D341Med (cell line): ENCODE results near the gene DNM3.

Source experiments
- DNase-seq: peaks from one replicate; pipeline ENCODE4 v3.0.0; 2012; ENCODE audit warnings: low spot score

DNM3 gene

GRCh38 chr1:172140591-172140990 lies 299.3 kb downstream of the DNM3 start:
- DNase-seq, result no peak

- no peak for DNase-seq
Observed at GRCh38 chr1:172141341-172141881, 300.1 kb downstream of the DNM3 start.

- no peak for DNase-seq
Observed at GRCh38 chr1:172142324-172142723, 301.0 kb downstream of the DNM3 start.

GRCh38 chr1:172143384-172144055 lies 302.2 kb downstream of the DNM3 start:
- DNase-seq, result no peak

GRCh38 chr1:172144445-172145061 lies 303.3 kb downstream of the DNM3 start:
- no peak for DNase-seq

GRCh38 chr1:172145231-172145651 lies 303.9 kb downstream of the DNM3 start:
- DNase-seq, result no peak

GRCh38 chr1:172145656-172146055 lies 304.4 kb downstream of the DNM3 start:
- DNase-seq, result no peak

- DNase-seq, result no peak
Observed at GRCh38 chr1:172146141-172146850, 305.0 kb downstream of the DNM3 start.

GRCh38 chr1:172147541-172147940 lies 306.2 kb downstream of the DNM3 start:
- DNase-seq, result no peak

GRCh38 chr1:172148213-172148612 lies 306.9 kb downstream of the DNM3 start:
- DNase-seq, result no peak

- no peak for DNase-seq
Observed at GRCh38 chr1:172148707-172149106, 307.4 kb downstream of the DNM3 start.

- no peak for DNase-seq
Observed at GRCh38 chr1:172149346-172149745, 308.0 kb downstream of the DNM3 start.

GRCh38 chr1:172154551-172154950 lies 313.3 kb downstream of the DNM3 start:
- DNase-seq, result no peak

GRCh38 chr1:172155766-172156165 lies 314.5 kb downstream of the DNM3 start:
- DNase-seq, result no peak

GRCh38 chr1:172162236-172162635 lies 320.9 kb downstream of the DNM3 start:
- no peak for DNase-seq

GRCh38 chr1:172163498-172164215 lies 322.4 kb downstream of the DNM3 start:
- no peak for DNase-seq

- no peak for DNase-seq
Observed at GRCh38 chr1:172165403-172165802, 324.1 kb downstream of the DNM3 start.

- no peak for DNase-seq
Observed at GRCh38 chr1:172167796-172168596, 326.7 kb downstream of the DNM3 start.

- no peak for DNase-seq
Observed at GRCh38 chr1:172168597-172168872, 327.2 kb downstream of the DNM3 start.

- DNase-seq, result no peak
Observed at GRCh38 chr1:172169836-172170235, 328.5 kb downstream of the DNM3 start.

GRCh38 chr1:172172352-172172831 lies 331.1 kb downstream of the DNM3 start:
- DNase-seq, result no peak

- DNase-seq, result no peak
Observed at GRCh38 chr1:172176206-172176605, 334.9 kb downstream of the DNM3 start.
